CD4-positive, alpha-beta T cell treated with Interferon alpha-2 for 1 hour (primary cell): Measurements from ENCODE around the gene SLC37A1.

Experiments used
- DNase-seq, 2 donors: peaks; one replicate each; pipeline ENCODE4 v3.0.0-alpha.2; 2020 to 2022

The SLC37A1 gene

GRCh38 chr21:42546433-42546832 is 32.8 kb downstream of the SLC37A1 start:
- no peak for DNase-seq

- no peak for DNase-seq
These were observed 33.6 kb downstream of the SLC37A1 start for GRCh38 chr21:42547001-42547905.

GRCh38 chr21:42547906-42548365 is 34.3 kb downstream of the SLC37A1 start:
- DNase-seq = no peak

GRCh38 chr21:42548687-42549406 is 35.2 kb downstream of the SLC37A1 start:
- no peak for DNase-seq

GRCh38 chr21:42550817-42551216 is 37.2 kb downstream of the SLC37A1 start:
- no peak for DNase-seq

GRCh38 chr21:42552407-42553336 is 39.0 kb downstream of the SLC37A1 start:
- no peak for DNase-seq

- no peak for DNase-seq
These were observed 39.8 kb downstream of the SLC37A1 start for GRCh38 chr21:42553435-42553834.

- no peak for DNase-seq
These were observed 40.8 kb downstream of the SLC37A1 start for GRCh38 chr21:42554251-42554961.

- no peak for DNase-seq
These were observed 42.2 kb downstream of the SLC37A1 start for GRCh38 chr21:42555756-42556438.

- no peak for DNase-seq
These were observed 42.8 kb downstream of the SLC37A1 start for GRCh38 chr21:42556476-42556875.

- DNase-seq = no peak
These were observed 43.3 kb downstream of the SLC37A1 start for GRCh38 chr21:42556960-42557359.

- DNase-seq = no peak
These were observed 43.8 kb downstream of the SLC37A1 start for GRCh38 chr21:42557420-42557819.

GRCh38 chr21:42558368-42558767 is 44.7 kb downstream of the SLC37A1 start:
- no peak for DNase-seq

- no peak for DNase-seq
These were observed 45.2 kb downstream of the SLC37A1 start for GRCh38 chr21:42558846-42559245.

- DNase-seq = no peak
These were observed 45.7 kb downstream of the SLC37A1 start for GRCh38 chr21:42559326-42559725.

GRCh38 chr21:42560517-42561179 is 47.0 kb downstream of the SLC37A1 start:
- no peak for DNase-seq

GRCh38 chr21:42561762-42562650 is 48.4 kb downstream of the SLC37A1 start:
- DNase-seq = no peak

- no peak for DNase-seq
These were observed 49.2 kb downstream of the SLC37A1 start for GRCh38 chr21:42562816-42563215.

- DNase-seq = no peak
These were observed 49.6 kb downstream of the SLC37A1 start for GRCh38 chr21:42563261-42563660.

GRCh38 chr21:42563686-42564085 is 50.0 kb downstream of the SLC37A1 start:
- no peak for DNase-seq
